Measurements from ENCODE around the gene TRAF2. TPM values are rescaled to one million over a fixed set of nuclear protein-coding genes. Genes with fewer than 3 reads are reported as not detected.
A peak's percentile ranks its signal among the peaks of the same experiment; 100 is the strongest.

The TRAF2 gene
- total and polyA plus RNA-seq, 9 of the 15 experiments (the other 6 are each of a cell fraction or from before 2014, with no cell fraction given), result 0.24 to 45.2 (median 18.0) TPM

DNA sequence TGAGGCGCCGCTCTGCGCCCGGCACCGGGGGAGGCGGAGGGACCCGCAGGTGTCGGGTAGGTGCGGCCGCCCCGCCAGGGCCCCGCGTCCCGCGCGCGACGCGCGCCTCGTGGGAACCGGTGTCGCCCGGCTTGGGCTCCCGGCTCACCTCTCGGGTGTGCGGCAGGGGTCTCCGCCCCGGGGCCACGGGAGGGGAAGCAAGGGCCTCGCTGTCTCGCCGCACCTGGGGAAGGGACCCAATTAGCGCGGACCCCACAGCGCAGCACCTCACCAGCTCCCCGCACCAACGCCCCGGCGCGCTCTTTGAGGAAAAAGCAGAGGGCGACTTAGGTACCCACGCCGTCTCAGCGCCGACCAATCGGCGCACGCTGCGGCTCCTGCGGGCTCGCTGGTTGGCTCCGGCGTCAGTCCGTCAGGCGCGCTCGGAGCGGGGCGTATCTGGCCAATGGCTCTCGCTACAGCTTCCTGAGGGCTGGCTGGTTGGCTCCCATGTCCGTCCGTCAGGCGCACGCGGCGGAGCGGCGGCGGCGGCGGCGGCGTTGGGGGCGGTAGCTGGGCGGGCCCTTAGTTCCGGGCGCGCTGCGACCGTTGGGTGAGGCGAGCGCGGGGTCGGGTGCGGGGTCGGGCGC is at the start of gene TRAF2 (continued):
- no peak for TF ChIP-seq BRF1 (IDR thresholded peaks at IDR 0.05; ENCODE audit: borderline replicate concordance, extremely low read depth, insufficient read length)
- peak; percentile 94 for TF ChIP-seq RBFOX2 (IDR thresholded peaks at IDR 0.05; ENCODE audit: low read depth, low read length)
- peak; percentile 100 for TF ChIP-seq FOS (IDR thresholded peaks at IDR 0.05; ENCODE audit: extremely low read depth, insufficient read length)
- no peak for TF ChIP-seq ZNF431 (CRISPR knock-in tag; IDR thresholded peaks at IDR 0.05)
- 0 out of 2 replicates have a peak, but pooled peaks have one; percentile 28 for TF ChIP-seq ZNF583 (CRISPR knock-in tag; IDR thresholded peaks at IDR 0.05)

DNA sequence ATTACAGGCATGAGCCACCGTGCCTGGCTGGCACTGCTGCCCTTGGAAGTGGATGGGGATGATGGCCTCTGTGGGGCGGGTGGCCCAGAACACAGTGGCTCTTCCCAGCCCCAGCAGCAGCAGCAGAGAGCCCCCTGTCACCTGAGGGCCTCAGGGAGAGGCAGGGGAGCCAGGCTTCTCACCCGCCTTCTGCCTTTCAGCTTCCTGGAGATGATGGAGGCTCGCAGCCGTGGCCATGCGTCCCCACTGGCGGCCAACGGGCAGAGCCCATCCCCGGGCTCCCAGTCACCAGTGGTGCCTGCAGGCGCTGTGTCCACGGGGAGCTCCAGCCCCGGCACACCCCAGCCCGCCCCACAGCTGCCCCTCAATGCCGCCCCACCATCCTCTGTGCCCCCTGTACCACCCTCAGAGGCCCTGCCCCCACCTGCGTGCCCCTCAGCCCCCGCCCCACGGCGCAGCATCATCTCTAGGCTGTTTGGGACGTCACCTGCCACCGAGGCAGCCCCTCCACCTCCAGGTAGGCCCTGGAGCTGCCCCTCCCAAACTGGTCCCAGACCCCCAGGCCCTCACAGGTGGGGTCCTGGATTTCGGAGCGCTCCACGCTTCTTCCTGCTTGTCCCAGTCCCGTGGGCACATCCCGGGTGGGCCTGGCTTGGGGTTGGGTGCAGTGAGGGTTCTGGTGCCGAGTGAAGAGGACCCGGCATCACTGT is 49.0 kb upstream of the TRAF2 start:
- Histone ChIP-seq H3K9ac (ENCODE audit: insufficient read depth in 1 of 2, low read depth in 2 of 2, low read length in 2 of 2) (no peak overlapping the region; a peak in 1 of 4 replicates), H3K36me3 (ENCODE audit: control insufficient read depth, insufficient read depth, low read length) (peaks cover 74% of the 10 kb centered on the region; the same call in 2 of the 3 replicates), H3K4me1 (replicated peaks in 1 of 2; ENCODE audit: control insufficient read depth in 2 of 2, insufficient read depth in 2 of 2, low read length in 2 of 2) (peaks cover 7 to 75% of the 10 kb centered on the region in 2 experiments), H3K27ac (ENCODE audit: extremely low read depth, low read depth, low read length) (no peak overlapping the region), H3K9me1 (ENCODE audit: control insufficient read depth, insufficient read depth, low read length) (peaks cover 3% of the 10 kb centered on the region), H3K9me3 (replicated peaks; ENCODE audit: control insufficient read depth, insufficient read depth, low read depth, low read length) (no peaks in the 10 kb centered on the region), H3K4me3 (no peak overlapping the region), H4K20me1 (replicated peaks; ENCODE audit: control insufficient read depth, insufficient read depth, low read length) (peaks cover 17% of the 10 kb centered on the region), H3K27me3 (ENCODE audit: control insufficient read depth in 2 of 2, insufficient read depth in 2 of 2, low read length in 2 of 2) (no peaks in the 10 kb centered on the region), H3K79me2 (ENCODE audit: control insufficient read depth, insufficient read depth, low read length) (no peaks in the 10 kb centered on the region), H3K4me2 (ENCODE audit: insufficient read depth, low read length) (no peak overlapping the region), H2AFZ (ENCODE audit: low read depth, low read length) (no peak overlapping the region)
- no peak for DNase-seq (ENCODE audit: extremely low read depth in 1 of 4, low spot score in 3 of 4)
- TF ChIP-seq XRCC4 (IDR thresholded peaks at IDR 0.05; ENCODE audit: extremely low read depth, insufficient read depth, insufficient read length) (no peak), POLR2G (IDR thresholded peaks at IDR 0.05; ENCODE audit: low read depth, low read length) (peak; percentile 61), FIP1L1 (IDR thresholded peaks at IDR 0.05; ENCODE audit: low read depth, low read length, poor library complexity, severe bottlenecking) (peak; percentile 25), CBX5 (IDR thresholded peaks at IDR 0.05; ENCODE audit: borderline replicate concordance, low read depth) (no peak), TOE1 (IDR thresholded peaks at IDR 0.05; ENCODE audit: borderline replicate concordance) (no peak), TOE1 (CRISPR knock-in tag; IDR thresholded peaks at IDR 0.05; ENCODE audit: borderline replicate concordance, low read depth) (no peak), ZNF436 (CRISPR knock-in tag; IDR thresholded peaks at IDR 0.05) (no peak), CREBBP (IDR thresholded peaks at IDR 0.05; ENCODE audit: low read depth, low read length) (no peak), RBM22 (IDR thresholded peaks at IDR 0.05; ENCODE audit: low read depth, low read length, poor library complexity, severe bottlenecking) (peak; percentile 69), SUPT5H (IDR thresholded peaks at IDR 0.05) (peak; percentile 39; the same call in 1 of the 2 replicates)
- TF ChIP-seq, protein P1, sequence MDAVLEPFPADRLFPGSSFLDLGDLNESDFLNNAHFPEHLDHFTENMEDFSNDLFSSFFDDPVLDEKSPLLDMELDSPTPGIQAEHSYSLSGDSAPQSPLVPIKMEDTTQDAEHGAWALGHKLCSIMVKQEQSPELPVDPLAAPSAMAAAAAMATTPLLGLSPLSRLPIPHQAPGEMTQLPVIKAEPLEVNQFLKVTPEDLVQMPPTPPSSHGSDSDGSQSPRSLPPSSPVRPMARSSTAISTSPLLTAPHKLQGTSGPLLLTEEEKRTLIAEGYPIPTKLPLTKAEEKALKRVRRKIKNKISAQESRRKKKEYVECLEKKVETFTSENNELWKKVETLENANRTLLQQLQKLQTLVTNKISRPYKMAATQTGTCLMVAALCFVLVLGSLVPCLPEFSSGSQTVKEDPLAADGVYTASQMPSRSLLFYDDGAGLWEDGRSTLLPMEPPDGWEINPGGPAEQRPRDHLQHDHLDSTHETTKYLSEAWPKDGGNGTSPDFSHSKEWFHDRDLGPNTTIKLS (IDR thresholded peaks at IDR 0.05; ENCODE audit: borderline replicate concordance, low read depth), result no peak
- in situ Hi-C loops (cut with MboI) (no loop called here), intact Hi-C loops (cut with micrococcal nuclease) (no loop called here)
- ATAC-seq, result no peak
- ChIA-PET CTCF (ENCODE audit: low intra/inter-chr PET ratio) (no interaction called here), POLR2A (interaction anchor here (0.6 to 1.3 kb wide), 3 partner anchors 10 to 380 kb away, joined by 3 to 5 read pairs (median 4); no protein-coding TSS in a partner anchor)
- BruUV-seq (replicated peaks), result no TSS peak
- 84% methylated on average over 19 of the region's 27 CpGs for WGBS (ENCODE audit: insufficient coverage, low coverage, missing lambda C conversion rate)
- FAIRE-seq, result no peak
